GM20431 (cell line): ENCODE data around the gene MARCHF10.

Experiments
- in situ Hi-C: fragments of 300-500 bp; cut with MseI, MboI; formaldehyde crosslinking; loops from one replicate; pipeline ENCODE4 v1.15.0; 2020; ENCODE audit warnings: low sequenced_read_pairs; ENCODE audit not compliant: unreplicated experiment

MARCHF10 gene

GRCh38 chr17:62822080-62822904 lies 14.2 kb upstream of the MARCHF10 start:
- in situ Hi-C loops: no loop called here

GRCh38 chr17:62821189-62822079 lies 13.3 kb upstream of the MARCHF10 start:
- in situ Hi-C loops: no loop called here

- in situ Hi-C loops: no loop called here
Observed at GRCh38 chr17:62819511-62820221, 11.6 kb upstream of the MARCHF10 start.

GRCh38 chr17:62818526-62818925 lies 10.4 kb upstream of the MARCHF10 start:
- in situ Hi-C loops: no loop called here

GRCh38 chr17:62816282-62816839 lies 8.2 kb upstream of the MARCHF10 start:
- in situ Hi-C loops: no loop called here

- in situ Hi-C loops: no loop called here
Observed at GRCh38 chr17:62809656-62810055, 1.5 kb upstream of the MARCHF10 start.

GRCh38 chr17:62808576-62808970 lies 459 bp upstream of the MARCHF10 start:
- in situ Hi-C loops: no loop called here

- in situ Hi-C loops: no loop called here
Observed at GRCh38 chr17:62805234-62805633, 2.9 kb downstream of the MARCHF10 start.

GRCh38 chr17:62804822-62805221 lies 3.3 kb downstream of the MARCHF10 start:
- in situ Hi-C loops: no loop called here

GRCh38 chr17:62804025-62804424 lies 4.1 kb downstream of the MARCHF10 start:
- in situ Hi-C loops: no loop called here

- in situ Hi-C loops: no loop called here
Observed at GRCh38 chr17:62802561-62803205, 5.4 kb downstream of the MARCHF10 start.

- in situ Hi-C loops: no loop called here
Observed at GRCh38 chr17:62801553-62802114, 6.5 kb downstream of the MARCHF10 start.

- in situ Hi-C loops: no loop called here
Observed at GRCh38 chr17:62800585-62800984, 7.5 kb downstream of the MARCHF10 start.

- in situ Hi-C loops: no loop called here
Observed at GRCh38 chr17:62797959-62798358, 10.2 kb downstream of the MARCHF10 start.

GRCh38 chr17:62796291-62796690 lies 11.8 kb downstream of the MARCHF10 start:
- in situ Hi-C loops: no loop called here

GRCh38 chr17:62794666-62794971 lies 13.5 kb downstream of the MARCHF10 start:
- in situ Hi-C loops: no loop called here

- in situ Hi-C loops: no loop called here
Observed at GRCh38 chr17:62793919-62794665, 14.0 kb downstream of the MARCHF10 start.

- in situ Hi-C loops: no loop called here
Observed at GRCh38 chr17:62792447-62792800, 15.7 kb downstream of the MARCHF10 start.
